ENCODE results near the gene HPGD. TPM values are rescaled to one million over a fixed set of nuclear protein-coding genes. Genes with fewer than 3 reads are reported as not detected.

Gene HPGD
- total and polyA plus RNA-seq, 12 donors, result 0.36 to 2.5 (median 1.2) TPM

GRCh38 chr4:174523025-174523693 is 871 bp upstream of the HPGD start:
- no peak for DNase-seq
- Histone ChIP-seq H3K36me3 (no peaks in the 10 kb centered on the region), H3K4me3 (peak overlapping the region in 9 of 10 donors; percentile 44 to 69 (median 61)), H3K9me3 (no peaks in the 10 kb centered on the region), H3K27me3 (peaks cover 0 to 51% (median 20%) of the 10 kb centered on the region in 7 donors), H3K4me1 (peaks cover 0 to 39% (median 5%) of the 10 kb centered on the region in 9 donors), H3K27ac (peak overlapping the region in 3 of 10 donors; percentile 2 to 37 (median 29))
- WGBS, 2 donors, result 21 to 25% methylated on average over 10 of the region's 10 CpGs
- ATAC-seq, result peak in 5 of 8 donors; percentile 12 to 48 (median 43)
- TF ChIP-seq, protein P1, sequence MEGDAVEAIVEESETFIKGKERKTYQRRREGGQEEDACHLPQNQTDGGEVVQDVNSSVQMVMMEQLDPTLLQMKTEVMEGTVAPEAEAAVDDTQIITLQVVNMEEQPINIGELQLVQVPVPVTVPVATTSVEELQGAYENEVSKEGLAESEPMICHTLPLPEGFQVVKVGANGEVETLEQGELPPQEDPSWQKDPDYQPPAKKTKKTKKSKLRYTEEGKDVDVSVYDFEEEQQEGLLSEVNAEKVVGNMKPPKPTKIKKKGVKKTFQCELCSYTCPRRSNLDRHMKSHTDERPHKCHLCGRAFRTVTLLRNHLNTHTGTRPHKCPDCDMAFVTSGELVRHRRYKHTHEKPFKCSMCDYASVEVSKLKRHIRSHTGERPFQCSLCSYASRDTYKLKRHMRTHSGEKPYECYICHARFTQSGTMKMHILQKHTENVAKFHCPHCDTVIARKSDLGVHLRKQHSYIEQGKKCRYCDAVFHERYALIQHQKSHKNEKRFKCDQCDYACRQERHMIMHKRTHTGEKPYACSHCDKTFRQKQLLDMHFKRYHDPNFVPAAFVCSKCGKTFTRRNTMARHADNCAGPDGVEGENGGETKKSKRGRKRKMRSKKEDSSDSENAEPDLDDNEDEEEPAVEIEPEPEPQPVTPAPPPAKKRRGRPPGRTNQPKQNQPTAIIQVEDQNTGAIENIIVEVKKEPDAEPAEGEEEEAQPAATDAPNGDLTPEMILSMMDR (IDR thresholded peaks at IDR 0.05), result no peak
- intact Hi-C loops (cut with DNase I), result loop anchor here in 2 of 10 donors (5.0 to 10.0 kb wide), 2 partner anchors 82 to 89 kb away; no protein-coding TSS in a partner anchor

GRCh38 chr4:174521800-174522182 is 497 bp downstream of the HPGD start:
- peak overlapping the region in 2 of 10 donors; percentile 29 to 37 for H3K27ac ChIP-seq
- peaks cover 0 to 51% (median 16%) of the 10 kb centered on the region in 7 donors for H3K27me3 ChIP-seq

DNA sequence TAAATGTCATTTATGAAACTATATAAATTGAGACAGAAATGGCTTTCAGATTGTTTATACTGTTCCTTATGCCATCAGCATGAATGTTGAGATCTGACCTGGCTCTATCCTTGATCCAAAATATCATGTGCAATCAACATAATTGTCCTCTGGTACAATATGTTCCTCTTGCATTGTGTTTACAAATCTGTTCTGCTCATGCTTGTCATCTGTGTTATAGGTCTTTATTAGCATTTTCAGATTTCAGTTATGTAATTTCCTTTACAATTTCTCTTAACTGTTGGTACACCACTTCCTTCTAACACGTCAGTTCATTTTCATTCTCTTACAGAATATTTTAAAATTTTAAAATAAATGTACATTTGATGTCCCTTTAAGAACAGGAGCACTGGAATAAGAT is 1.6 kb downstream of the HPGD start:
- ATAC-seq, result peak in 1 of 8 donors; percentile 28
- H3K4me1 ChIP-seq, result peaks cover 0 to 47% (median 5%) of the 10 kb centered on the region in 9 donors
- TF ChIP-seq, protein P1 (IDR thresholded peaks at IDR 0.05), result no peak
- 71 to 77% methylated on average over 1 of the region's 1 CpG for WGBS, 2 donors
- H3K36me3 ChIP-seq, result no peaks in the 10 kb centered on the region
- H3K4me3 ChIP-seq, result no peak overlapping the region
- no peak for DNase-seq
- H3K27ac ChIP-seq, result no peak overlapping the region
- intact Hi-C loops (cut with DNase I), result loop anchor here in 2 of 10 donors (5.0 to 10.0 kb wide), 2 partner anchors 84 to 92 kb away; no protein-coding TSS in a partner anchor
- H3K27me3 ChIP-seq, result peaks cover 0 to 47% (median 16%) of the 10 kb centered on the region in 7 donors
- H3K9me3 ChIP-seq, result no peaks in the 10 kb centered on the region

More at GRCh38 chr4:174521800-174522182, 497 bp downstream of the HPGD start:
- DNase-seq (peak in 1 of 2 donors; percentile 3), ATAC-seq (peak in 5 of 8 donors; percentile 14 to 39 (median 24))
- whole genome bisulfite sequencing, 2 donors, result 4 to 6% methylated on average over 12 of the region's 12 CpGs
- TF ChIP-seq, protein P1 (IDR thresholded peaks at IDR 0.05), result no peak
- peaks cover 0 to 47% (median 5%) of the 10 kb centered on the region in 9 donors for H3K4me1 ChIP-seq
- H3K36me3 ChIP-seq, result no peaks in the 10 kb centered on the region
- H3K9me3 ChIP-seq, result no peaks in the 10 kb centered on the region
- H3K4me3 ChIP-seq, result peak overlapping the region; percentile 18 to 69 (median 60)
- intact Hi-C loops (cut with DNase I), result loop anchor here in 2 of 10 donors (5.0 to 10.0 kb wide), 2 partner anchors 83 to 91 kb away; no protein-coding TSS in a partner anchor

GRCh38 chr4:174517502-174518445 is 4.5 kb downstream of the HPGD start:
- peaks cover 0 to 18% (median 8%) of the 10 kb centered on the region in 7 donors for H3K27me3 ChIP-seq
- TF ChIP-seq, protein P1 (IDR thresholded peaks at IDR 0.05), result no peak
- H3K4me3 ChIP-seq, result no peak overlapping the region
- no peaks in the 10 kb centered on the region for H3K9me3 ChIP-seq
- no peak for ATAC-seq
- H3K4me1 ChIP-seq, result peaks cover 0 to 36% (median 5%) of the 10 kb centered on the region in 9 donors
- no peaks in the 10 kb centered on the region for H3K36me3 ChIP-seq
- DNase-seq, result no peak
- 80 to 91% methylated on average over 1 of the region's 1 CpG for WGBS, 2 donors
- intact Hi-C loops (cut with DNase I), result no loop called here
- H3K27ac ChIP-seq, result no peak overlapping the region
